ENCODE data around the gene JAM3.

DNA sequence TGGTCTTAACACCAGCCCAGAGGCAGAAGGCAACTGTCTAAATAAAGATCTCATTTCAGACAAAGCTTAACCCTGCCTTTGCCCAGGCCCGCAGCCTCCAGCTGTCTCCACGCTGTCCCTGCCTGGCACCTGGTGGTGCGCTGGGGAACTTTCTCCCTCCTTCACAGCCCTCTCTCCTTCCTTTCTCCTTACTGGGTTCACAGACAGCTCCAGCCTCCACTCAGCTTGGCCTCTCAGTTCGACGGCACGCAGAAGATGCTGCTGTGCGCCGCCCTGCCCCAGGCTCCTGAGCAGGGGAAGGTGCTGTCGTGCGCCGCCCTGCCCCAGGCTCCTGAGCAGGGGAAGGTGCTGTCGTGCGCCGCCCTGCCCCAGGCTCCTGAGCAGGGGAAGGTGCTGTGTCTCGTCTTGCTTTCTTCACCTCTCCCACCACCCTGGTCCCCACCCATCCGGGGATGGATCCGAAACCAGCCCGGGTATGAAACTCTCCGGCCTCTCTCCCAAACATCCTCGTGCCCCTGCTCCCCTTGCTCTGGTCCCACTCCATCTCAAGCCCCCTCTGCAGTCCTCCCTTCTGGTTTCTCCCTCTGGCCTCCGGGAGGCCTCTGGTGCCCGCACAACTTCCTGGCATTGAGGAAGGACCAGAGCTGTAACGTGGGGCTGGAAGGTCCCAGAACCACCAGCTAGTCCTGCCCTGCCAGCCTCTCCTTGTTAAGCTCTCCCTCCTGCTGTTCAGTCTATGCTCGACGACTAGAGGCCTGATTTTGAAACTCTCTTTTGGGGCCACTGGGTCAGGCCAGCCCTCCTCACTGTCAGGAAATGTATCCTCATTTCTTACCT lies 22.9 kb upstream of the JAM3 start:
- TF ChIP-seq CTCF (IDR thresholded peaks at IDR 0.05) (peak in 5 of 7 experiments; percentile 18 to 63 (median 43)), POLR2A (IDR thresholded peaks at IDR 0.05) (no peak)
